ENCODE data around the gene DDX39A.
"Not testable (repeated sequence)": the region's sequence is repeated elsewhere in the genome, so short reads cannot be mapped to it uniquely, and the experiment has no call there.

Gene DDX39A

GRCh38 chr19:14459703-14460102 is 40.6 kb upstream of the DDX39A start:
- H3K27ac ChIP-seq = peak overlapping the region; percentile 42
- peaks cover 96% of the 10 kb centered on the region for H3K36me3 ChIP-seq
- no peak overlapping the region for H3K4me3 ChIP-seq (ENCODE audit: low read depth in 1 of 2, low read length in 1 of 2)
- H3K4me1 ChIP-seq (ENCODE audit: control insufficient read depth in 1 of 2, insufficient read depth in 1 of 2, low read depth in 1 of 2, low read length in 1 of 2) = peaks cover 3 to 9% of the 10 kb centered on the region in 2 experiments
- no peak for TF ChIP-seq CTCF (IDR thresholded peaks at IDR 0.05)
- H3K9me3 ChIP-seq = no peaks in the 10 kb centered on the region
- no peaks in the 10 kb centered on the region for H3K27me3 ChIP-seq

- not testable (repeated sequence) for H3K27me3 ChIP-seq; H3K27ac ChIP-seq; H3K4me1 ChIP-seq (ENCODE audit: control insufficient read depth in 1 of 2, insufficient read depth in 1 of 2, low read depth in 1 of 2, low read length in 1 of 2); H3K9me3 ChIP-seq; H3K4me3 ChIP-seq (ENCODE audit: low read depth in 1 of 2, low read length in 1 of 2)
- peaks cover 96% of the 10 kb centered on the region for H3K36me3 ChIP-seq
Measured at GRCh38 chr19:14452303-14452702, 33.2 kb upstream of the DDX39A start.

GRCh38 chr19:14450876-14451275 is 31.7 kb upstream of the DDX39A start:
- Histone ChIP-seq H3K27ac (no peak overlapping the region), H3K27me3 (no peaks in the 10 kb centered on the region), H3K4me1 (ENCODE audit: control insufficient read depth in 1 of 2, insufficient read depth in 1 of 2, low read depth in 1 of 2, low read length in 1 of 2) (no peaks in the 10 kb centered on the region), H3K36me3 (peaks cover 98% of the 10 kb centered on the region), H3K4me3 (ENCODE audit: low read depth in 1 of 2, low read length in 1 of 2) (no peak overlapping the region), H3K9me3 (no peaks in the 10 kb centered on the region)
- TF ChIP-seq CTCF (IDR thresholded peaks at IDR 0.05) = no peak

GRCh38 chr19:14450168-14450874 is 31.2 kb upstream of the DDX39A start:
- no peak for TF ChIP-seq CTCF (IDR thresholded peaks at IDR 0.05)
- no peaks in the 10 kb centered on the region for H3K4me1 ChIP-seq (ENCODE audit: control insufficient read depth in 1 of 2, insufficient read depth in 1 of 2, low read depth in 1 of 2, low read length in 1 of 2)
- no peak overlapping the region for H3K4me3 ChIP-seq (ENCODE audit: low read depth in 1 of 2, low read length in 1 of 2)
- no peaks in the 10 kb centered on the region for H3K27me3 ChIP-seq
- no peak overlapping the region for H3K27ac ChIP-seq
- H3K9me3 ChIP-seq = no peaks in the 10 kb centered on the region
- peaks cover 98% of the 10 kb centered on the region for H3K36me3 ChIP-seq

- H3K4me3 ChIP-seq (ENCODE audit: low read depth in 1 of 2, low read length in 1 of 2) = no peak overlapping the region
- H3K27ac ChIP-seq = no peak overlapping the region
- H3K4me1 ChIP-seq (ENCODE audit: control insufficient read depth in 1 of 2, insufficient read depth in 1 of 2, low read depth in 1 of 2, low read length in 1 of 2) = no peaks in the 10 kb centered on the region
- TF ChIP-seq CTCF (IDR thresholded peaks at IDR 0.05) = no peak
- no peaks in the 10 kb centered on the region for H3K27me3 ChIP-seq
- no peaks in the 10 kb centered on the region for H3K9me3 ChIP-seq
- peaks cover 98% of the 10 kb centered on the region for H3K36me3 ChIP-seq
Measured at GRCh38 chr19:14449321-14449720, 30.2 kb upstream of the DDX39A start.

- no peak for TF ChIP-seq CTCF (IDR thresholded peaks at IDR 0.05)
- H3K9me3 ChIP-seq = no peaks in the 10 kb centered on the region
- no peak overlapping the region for H3K27ac ChIP-seq
- no peaks in the 10 kb centered on the region for H3K27me3 ChIP-seq
- H3K36me3 ChIP-seq = peaks cover 98% of the 10 kb centered on the region
- H3K4me3 ChIP-seq (ENCODE audit: low read depth in 1 of 2, low read length in 1 of 2) = no peak overlapping the region
- peaks cover under 1 to 5% of the 10 kb centered on the region in 2 experiments for H3K4me1 ChIP-seq (ENCODE audit: control insufficient read depth in 1 of 2, insufficient read depth in 1 of 2, low read depth in 1 of 2, low read length in 1 of 2)
Measured at GRCh38 chr19:14446336-14447036, 27.3 kb upstream of the DDX39A start.
